Ascending aorta (tissue), 2 donors: ENCODE measurements around the gene AMD1. TPM values are rescaled to one million over a fixed set of nuclear protein-coding genes. Genes with fewer than 3 reads are reported as not detected.

Source experiments
- DNase-seq, 2 donors: peaks; one replicate each; pipeline ENCODE4 v3.0.0-alpha.2; 2019; ENCODE audit warnings: low spot score in 2 of 2
- H3K27ac ChIP-seq, 2 donors: fragments of 200-600 bp; sonication (generic); one replicate each; pipeline ENCODE4 v1.5.1; 2016 to 2017; ENCODE audit warnings: mild to moderate bottlenecking in 1 of 2
- H3K27me3 ChIP-seq: fragments of 200-600 bp; sonication (generic); one replicate; pipeline ENCODE4 v1.5.1; 2017
- H3K36me3 ChIP-seq, 2 donors: fragments of 200-600 bp; sonication (generic); one replicate each; pipeline ENCODE4 v1.5.1; 2016
- H3K4me1 ChIP-seq, 2 donors: fragments of 200-600 bp; sonication (generic); one replicate each; pipeline ENCODE4 v1.5.1; 2016 to 2017; ENCODE audit warnings: mild to moderate bottlenecking in 1 of 2
- H3K4me3 ChIP-seq, 2 donors: fragments of 200-600 bp; sonication (generic); one replicate each; pipeline ENCODE4 v1.5.1; 2016 to 2017; ENCODE audit warnings: mild to moderate bottlenecking in 1 of 2
- H3K9me3 ChIP-seq, 2 donors: fragments of 200-600 bp; sonication (generic); one replicate each; pipeline ENCODE4 v1.5.1; 2016
- CTCF ChIP-seq, 3 experiments: fragments of 200-600 bp in 2 of 3; fragments of 450-650 bp in 1 of 3; sonication (generic) in 2 of 3; IDR thresholded peaks; one replicate each; pipeline ENCODE4 v1.5.1; 2016 to 2019; ENCODE audit warnings: antibody characterized with exemption in 3 of 3, mild to moderate bottlenecking in 1 of 3, moderate library complexity in 1 of 3
- intact Hi-C: fragments of 100-400 bp; cut with DNase I; formaldehyde crosslinking; loops from one replicate; pipeline ENCODE4 v1.15.1; 2023
- total RNA-seq: library from RNA; depleted of rRNA; stranded (reverse); fragments of >200 nt; gene quantifications from one replicate; pipeline ENCODE4 v1.1.0, GENCODE V29; 2016

Gene AMD1
- total RNA-seq, 1 donor from 2014 or later = 19.1 TPM

- intact Hi-C loops = no loop called here
- Histone ChIP-seq H3K27ac (no peak overlapping the region), H3K4me1 (no peaks in the 10 kb centered on the region), H3K36me3 (no peaks in the 10 kb centered on the region), H3K4me3 (no peak overlapping the region), H3K9me3 (no peaks in the 10 kb centered on the region), H3K27me3 (no peaks in the 10 kb centered on the region)
- peak in 1 of 2 donors; percentile 18 for DNase-seq
- no peak for TF ChIP-seq CTCF (IDR thresholded peaks at IDR 0.05)
Measured at GRCh38 chr6:110841266-110841665, 33.3 kb upstream of the AMD1 start.

- no peak overlapping the region for H3K4me3 ChIP-seq
- intact Hi-C loops = no loop called here
- DNase-seq = peak in 1 of 2 donors; percentile 16
Measured at GRCh38 chr6:110849781-110850180, 24.8 kb upstream of the AMD1 start.

GRCh38 chr6:110852773-110853172 is 21.8 kb upstream of the AMD1 start:
- Histone ChIP-seq H3K27ac (no peak overlapping the region), H3K36me3 (no peaks in the 10 kb centered on the region), H3K9me3 (no peaks in the 10 kb centered on the region), H3K27me3 (no peaks in the 10 kb centered on the region), H3K4me1 (no peaks in the 10 kb centered on the region), H3K4me3 (no peak overlapping the region)
- TF ChIP-seq CTCF (IDR thresholded peaks at IDR 0.05) = no peak
- intact Hi-C loops = no loop called here
- DNase-seq = no peak

More at GRCh38 chr6:110849781-110850180, 24.8 kb upstream of the AMD1 start:
- no peak overlapping the region for H3K27ac ChIP-seq
- H3K9me3 ChIP-seq = no peaks in the 10 kb centered on the region
- H3K36me3 ChIP-seq = no peaks in the 10 kb centered on the region
- no peak for TF ChIP-seq CTCF (IDR thresholded peaks at IDR 0.05)
- no peaks in the 10 kb centered on the region for H3K4me1 ChIP-seq
- no peaks in the 10 kb centered on the region for H3K27me3 ChIP-seq

- DNase-seq = peak in 1 of 2 donors; percentile 13
- intact Hi-C loops = no loop called here
- Histone ChIP-seq H3K4me1 (no peaks in the 10 kb centered on the region), H3K36me3 (no peaks in the 10 kb centered on the region), H3K4me3 (no peak overlapping the region), H3K9me3 (no peaks in the 10 kb centered on the region), H3K27ac (no peak overlapping the region), H3K27me3 (no peaks in the 10 kb centered on the region)
- TF ChIP-seq CTCF (IDR thresholded peaks at IDR 0.05) = no peak
Measured at GRCh38 chr6:110853754-110854477, 20.7 kb upstream of the AMD1 start.

- Histone ChIP-seq H3K27ac (no peak overlapping the region), H3K4me1 (no peaks in the 10 kb centered on the region), H3K4me3 (no peak overlapping the region), H3K36me3 (no peaks in the 10 kb centered on the region), H3K27me3 (no peaks in the 10 kb centered on the region), H3K9me3 (no peaks in the 10 kb centered on the region)
- TF ChIP-seq CTCF (IDR thresholded peaks at IDR 0.05) = no peak
- peak in 1 of 2 donors; percentile 12 for DNase-seq
- intact Hi-C loops = no loop called here
Measured at GRCh38 chr6:110856296-110856695, 18.3 kb upstream of the AMD1 start.
